OCI-LY7 (cell line): ENCODE measurements around the gene SLC66A3. TPM values are rescaled to one million over a fixed set of nuclear protein-coding genes. Genes with fewer than 3 reads are reported as not detected.

Experiments used
- BruUV-seq: library from RNA; stranded (reverse); fragments of 400-500 nt; replicated peaks from 2 replicates; lab custom pipeline; 2021; lab: Mats Ljungman, UMichigan
- CTCF ChIA-PET: fragments of 300-600 bp; sonication (Branson Sonifier 250); formaldehyde crosslinking; loops from one replicate; lab custom pipeline; 2022; ENCODE audit warnings: antibody characterized with exemption; ENCODE audit not compliant: unreplicated experiment; lab: Charles Lee
- POLR2A ChIA-PET: fragments of 300-600 bp; sonication (Branson Sonifier 250); formaldehyde crosslinking; loops from one replicate; lab custom pipeline; 2022; ENCODE audit warnings: antibody characterized with exemption; lab: Charles Lee
- DNase-seq: peaks from one replicate; pipeline ENCODE4 v3.0.0-alpha.2; 2015; ENCODE audit warnings: low spot score
- H2AFZ ChIP-seq: fragments of 200-600 bp; sonication (generic), shearing (Covaris generic); 2 replicates; pipeline ENCODE4 v1.6.1; 2014; ENCODE audit warnings: mild to moderate bottlenecking, antibody characterized with exemption, low read length, moderate library complexity
- H3K27ac ChIP-seq: fragments of 200-600 bp; sonication (generic); 2 replicates; pipeline ENCODE4 v1.5.1; 2014; ENCODE audit warnings: mixed run types, low read depth, mild to moderate bottlenecking, moderate library complexity, low read length, inconsistent platforms; ENCODE audit not compliant: poor library complexity, severe bottlenecking
- H3K36me3 ChIP-seq: fragments of 200-600 bp; sonication (generic); 2 replicates; pipeline ENCODE4 v1.6.1; 2014; ENCODE audit warnings: mild to moderate bottlenecking, antibody characterized with exemption, low read length, moderate library complexity, mixed read lengths; ENCODE audit not compliant: insufficient read depth
- H3K4me1 ChIP-seq: fragments of 200-600 bp; sonication (generic); 2 replicates; pipeline ENCODE4 v1.5.1; 2014; ENCODE audit warnings: mild to moderate bottlenecking, low read length; ENCODE audit not compliant: insufficient read depth, poor library complexity, severe bottlenecking
- H3K4me2 ChIP-seq: fragments of 200-600 bp; sonication (generic); 2 replicates; pipeline ENCODE4 v1.6.1; 2014; ENCODE audit warnings: mild to moderate bottlenecking, low read length
- H3K4me3 ChIP-seq: fragments of 200-600 bp; sonication (generic); 2 replicates; pipeline ENCODE4 v1.5.1; 2014; ENCODE audit warnings: mild to moderate bottlenecking, low read depth, low read length; ENCODE audit not compliant: poor library complexity, severe bottlenecking
- H3K79me2 ChIP-seq: fragments of 200-600 bp; sonication (generic); 2 replicates; pipeline ENCODE4 v1.6.1; 2016; ENCODE audit warnings: low read depth, mild to moderate bottlenecking, low read length, moderate library complexity, mixed read lengths; ENCODE audit not compliant: insufficient read depth
- H3K9me2 ChIP-seq: fragments of 200-600 bp; sonication (generic); 2 replicates; pipeline ENCODE4 v1.6.1; 2016; ENCODE audit warnings: mild to moderate bottlenecking, low read length, mixed read lengths; ENCODE audit not compliant: insufficient read depth
- H3K9me3 ChIP-seq: fragments of 200-600 bp; sonication (generic); 2 replicates; pipeline ENCODE4 v1.6.1; 2014; ENCODE audit warnings: mild to moderate bottlenecking, mixed run types, low read length, mixed read lengths
- H4K20me1 ChIP-seq: fragments of 200-600 bp; sonication (generic); 2 replicates; pipeline ENCODE4 v1.6.1; 2014; ENCODE audit warnings: mild to moderate bottlenecking, antibody characterized with exemption, low read length, moderate library complexity, mixed read lengths; ENCODE audit not compliant: insufficient read depth
- CTCF ChIP-seq: fragments of 200-600 bp; sonication (generic); conservative IDR thresholded peaks from 2 replicates; pipeline ENCODE4 v1.5.1; 2014; ENCODE audit warnings: mild to moderate bottlenecking, antibody characterized with exemption, low read length, moderate library complexity, mixed read lengths
- EZH2phosphoT487 ChIP-seq: fragments of 200-600 bp; sonication (generic); IDR thresholded peaks from 2 replicates; pipeline ENCODE4 v1.6.1; 2018; ENCODE audit warnings: low read depth, borderline replicate concordance, mild to moderate bottlenecking, mixed run types, antibody characterized with exemption, low read length, moderate library complexity, mixed read lengths
- intact Hi-C: fragments of 100-400 bp; cut with micrococcal nuclease; formaldehyde crosslinking; loops from one replicate; pipeline ENCODE4 v1.10.0; 2022; ENCODE audit not compliant: unreplicated experiment
- total RNA-seq, 2 experiments: library from RNA; depleted of rRNA in 1 of 2; stranded (reverse); fragments of >200 nt in 1 of 2; shearing (Covaris generic) in 1 of 2; gene quantifications; 2 replicates each; pipeline ENCODE4 v1.2.3, GENCODE V29; 2014 to 2022

SLC66A3 gene
- total RNA-seq, 2 experiments from 2014 or later = 6.0 to 10.0 TPM

GRCh38 chr2:11146076-11146475 is 9.2 kb upstream of the SLC66A3 start:
- H2AFZ ChIP-seq = no peak overlapping the region
- ChIA-PET POLR2A (interaction anchor here (0.6 kb wide), 1 partner anchor 123 kb away, joined by 7 read pairs; no protein-coding TSS in a partner anchor), CTCF (interaction anchor here (0.6 kb wide), 1 partner anchor 13 kb away, joined by 6 read pairs; a partner anchor contains a TSS)
- no peak overlapping the region for H3K27ac ChIP-seq
- H3K9me3 ChIP-seq = no peaks in the 10 kb centered on the region
- intact Hi-C loops = no loop called here
- no peaks in the 10 kb centered on the region for H3K36me3 ChIP-seq
- no peak overlapping the region for H3K4me2 ChIP-seq
- H3K79me2 ChIP-seq = no peaks in the 10 kb centered on the region
- no TSS peak for BruUV-seq
- H3K4me3 ChIP-seq = no peak overlapping the region
- DNase-seq = no peak
- no peaks in the 10 kb centered on the region for H3K9me2 ChIP-seq
- no peaks in the 10 kb centered on the region for H4K20me1 ChIP-seq
- peaks cover 7% of the 10 kb centered on the region for H3K4me1 ChIP-seq
- no peak for TF ChIP-seq EZH2phosphoT487
- TF ChIP-seq CTCF = no peak

- Histone ChIP-seq H2AFZ (no peak overlapping the region), H3K9me2 (no peaks in the 10 kb centered on the region), H4K20me1 (no peaks in the 10 kb centered on the region), H3K4me1 (peaks cover 7% of the 10 kb centered on the region), H3K79me2 (no peaks in the 10 kb centered on the region), H3K4me3 (no peak overlapping the region), H3K27ac (no peak overlapping the region), H3K4me2 (no peak overlapping the region), H3K36me3 (no peaks in the 10 kb centered on the region), H3K9me3 (no peaks in the 10 kb centered on the region)
- BruUV-seq = no TSS peak
- POLR2A ChIA-PET = no interaction called here
- no peak for TF ChIP-seq EZH2phosphoT487
- TF ChIP-seq CTCF = no peak
- no peak for DNase-seq
- intact Hi-C loops = no loop called here
- CTCF ChIA-PET = interaction anchor here (0.6 kb wide), 1 partner anchor 903 kb away, joined by 3 read pairs; no protein-coding TSS in a partner anchor
Observed at GRCh38 chr2:11147263-11147662, 8.0 kb upstream of the SLC66A3 start.

GRCh38 chr2:11152591-11152990 is 2.7 kb upstream of the SLC66A3 start:
- intact Hi-C loops = no loop called here
- H3K79me2 ChIP-seq = no peaks in the 10 kb centered on the region

More at GRCh38 chr2:11152591-11152990, 2.7 kb upstream of the SLC66A3 start:
- Histone ChIP-seq H2AFZ (no peak overlapping the region), H4K20me1 (no peaks in the 10 kb centered on the region; the same call in 1 of the 2 replicates), H3K4me1 (peaks cover 14% of the 10 kb centered on the region), H3K9me2 (no peaks in the 10 kb centered on the region), H3K9me3 (no peaks in the 10 kb centered on the region), H3K27ac (no peak overlapping the region), H3K4me3 (no peak overlapping the region), H3K4me2 (no peak overlapping the region), H3K36me3 (no peaks in the 10 kb centered on the region)
- CTCF ChIA-PET = no interaction called here
- no peak for TF ChIP-seq EZH2phosphoT487
- no peak for TF ChIP-seq CTCF
- no peak for DNase-seq
- BruUV-seq = no TSS peak
- POLR2A ChIA-PET = interaction anchor here (0.6 kb wide), 1 partner anchor 248 kb away, joined by 3 read pairs; no protein-coding TSS in a partner anchor
